ENCODE measurements around the gene VARS2.
"Not testable (repeated sequence)": the region's sequence is repeated elsewhere in the genome, so short reads cannot be mapped to it uniquely, and the experiment has no call there.

VARS2 gene

DNA sequence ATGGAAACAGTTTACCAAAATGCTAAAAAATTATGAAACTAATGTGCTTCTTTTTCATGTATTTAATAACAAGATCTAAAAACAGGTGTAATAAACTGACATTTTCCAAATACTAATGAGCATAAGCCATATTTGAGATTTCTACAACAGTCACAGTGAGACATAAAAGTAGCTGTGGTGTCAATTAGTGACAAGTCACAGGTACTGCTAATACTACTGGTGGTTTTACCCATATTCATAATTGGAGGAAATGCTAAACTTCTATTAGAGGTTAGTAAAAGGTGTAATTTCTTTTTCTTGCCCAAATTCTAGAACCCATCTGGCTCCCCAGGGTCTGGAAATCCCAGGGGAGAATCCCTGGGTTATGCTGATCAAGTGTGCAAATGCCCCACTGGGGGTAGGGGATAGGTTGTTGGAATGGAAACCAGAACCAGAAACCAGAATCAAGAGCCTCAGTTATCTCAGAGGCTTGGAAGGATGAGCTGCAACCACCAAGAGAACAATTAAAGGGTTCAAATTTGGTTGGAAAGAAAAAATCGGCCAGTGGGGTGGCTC is 13.1 kb upstream of the VARS2 start:
- no peak for DNase-seq

DNA sequence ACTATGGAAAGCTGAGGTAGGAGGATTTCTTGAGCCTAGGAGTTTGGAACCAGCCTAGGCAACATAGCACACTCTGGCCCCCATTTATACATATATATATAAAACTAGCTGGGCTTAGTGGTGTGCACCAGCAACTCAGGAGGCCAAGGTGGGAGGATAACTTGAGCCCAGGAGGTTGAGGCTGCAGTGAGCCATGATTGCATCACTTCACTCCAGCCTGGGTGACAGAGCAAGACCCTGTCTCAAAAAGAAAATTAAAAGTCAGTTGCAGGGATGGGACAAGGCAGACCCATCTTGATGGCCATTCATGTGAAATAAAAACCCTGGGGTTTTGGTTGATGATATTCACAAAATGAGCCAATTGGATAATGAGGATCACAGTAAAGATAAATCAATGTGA is 12.6 kb upstream of the VARS2 start:
- DNase-seq: no peak

DNA sequence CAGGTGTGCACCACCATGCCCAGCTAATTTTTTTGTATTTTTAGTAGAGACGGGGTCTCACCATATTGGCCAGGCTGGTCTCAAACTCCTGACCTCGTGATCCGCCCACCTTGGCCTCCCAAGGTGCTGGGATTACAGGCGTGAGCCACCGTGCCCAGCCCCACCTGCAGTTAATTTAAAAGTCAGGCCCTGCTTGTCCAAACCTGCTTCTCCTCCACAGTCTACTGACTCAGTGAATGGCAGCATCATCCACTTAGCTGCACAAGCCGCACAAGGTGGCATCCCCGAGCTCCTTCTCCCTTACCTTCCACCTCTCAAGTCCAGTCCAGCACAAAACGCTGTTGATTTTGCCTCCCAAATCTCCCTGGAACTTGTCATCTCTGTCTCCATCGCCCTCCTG is 11.8 kb upstream of the VARS2 start:
- not testable (repeated sequence) for DNase-seq

DNA sequence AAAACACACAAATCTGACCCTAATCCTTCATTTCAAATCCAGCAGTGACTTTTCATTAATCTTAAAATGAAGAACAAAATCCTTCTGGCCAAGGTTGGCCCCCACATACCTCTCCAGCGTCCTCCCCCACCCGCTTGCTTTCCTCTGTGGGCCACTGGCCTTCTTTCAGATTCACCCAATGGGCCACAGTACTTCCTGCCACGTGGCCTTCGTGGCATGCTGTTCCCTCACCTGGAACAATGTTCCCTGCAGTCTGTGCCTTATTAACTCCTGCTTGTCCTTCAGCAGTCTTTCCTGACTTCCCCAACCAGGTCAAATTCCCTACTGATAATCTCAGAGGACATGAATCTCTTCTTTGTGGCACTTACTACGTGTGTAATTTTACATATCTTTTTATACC is 11.3 kb upstream of the VARS2 start:
- DNase-seq: no peak

GRCh38 chr6:30903236-30903635 is 10.8 kb upstream of the VARS2 start:
- no peak for DNase-seq

DNA sequence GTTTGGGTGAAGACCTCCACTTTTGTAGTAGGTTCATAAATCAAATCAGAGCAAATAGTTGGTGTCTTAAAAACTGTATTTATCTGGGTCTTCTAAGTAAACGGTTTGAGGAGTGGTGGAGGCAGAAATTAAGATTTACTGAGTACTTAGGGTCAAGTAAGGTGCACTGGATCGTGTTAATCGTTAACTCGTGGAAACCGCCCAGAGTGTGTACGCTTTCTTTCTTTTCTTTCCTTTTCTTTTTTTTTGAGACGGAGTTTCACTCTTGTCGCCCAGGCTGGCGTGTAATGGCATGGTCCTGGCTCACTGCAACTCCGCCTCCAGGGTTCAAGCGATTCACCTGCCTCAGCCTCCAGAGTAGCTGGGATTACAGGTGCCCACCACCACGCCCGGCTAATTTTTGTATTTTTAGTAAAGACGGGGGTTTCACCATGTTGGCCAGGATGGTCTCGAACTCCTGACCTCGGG is 6.7 kb upstream of the VARS2 start:
- DNase-seq: not testable (repeated sequence)

GRCh38 chr6:30907758-30908591 is 6.1 kb upstream of the VARS2 start, which contains the start of gene GTF2H4:
TSS of gene GTF2H4 (plus strand) at chr6:30908207.
- peak; percentile 99 for DNase-seq

GRCh38 chr6:30908700-30909099 is 5.3 kb upstream of the VARS2 start:
- DNase-seq: no peak

DNA sequence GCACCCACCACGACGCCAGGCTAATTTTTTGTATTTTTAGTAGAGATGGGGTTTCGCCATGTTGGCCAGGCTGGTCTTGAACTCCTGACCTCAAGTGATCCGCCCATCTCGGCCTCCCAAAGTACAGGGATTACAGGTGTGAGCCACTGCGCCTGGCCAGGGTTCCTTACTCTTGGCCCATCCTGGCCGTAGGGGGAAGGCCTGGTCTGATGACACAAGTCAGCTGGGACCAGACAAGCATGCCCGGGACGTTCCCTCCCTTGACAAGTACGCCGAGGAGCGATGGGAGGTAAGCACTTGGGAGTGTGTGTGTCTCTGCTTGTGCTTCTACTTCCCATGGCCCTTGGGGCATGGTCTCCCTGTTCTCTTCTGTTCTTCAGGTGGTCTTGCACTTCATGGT is 3.6 kb upstream of the VARS2 start:
- DNase-seq: not testable (repeated sequence)

- DNase-seq: no peak
Measured at GRCh38 chr6:30912746-30913520, 1.1 kb upstream of the VARS2 start.

DNA sequence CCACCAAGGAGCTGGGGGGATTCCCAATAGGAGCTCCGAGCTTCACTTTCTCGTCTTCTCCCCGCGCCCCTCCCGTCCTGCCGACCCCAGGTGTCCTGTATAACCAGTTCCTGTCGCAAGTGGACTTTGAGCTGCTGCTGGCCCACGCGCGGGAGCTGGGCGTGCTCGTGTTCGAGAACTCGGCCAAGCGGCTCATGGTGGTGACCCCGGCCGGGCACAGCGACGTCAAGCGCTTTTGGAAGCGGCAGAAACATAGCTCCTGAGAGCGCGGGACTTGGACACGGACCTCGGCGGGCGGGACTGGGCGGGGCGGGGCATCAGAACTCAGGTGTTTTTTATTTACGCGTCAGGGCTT is 340 bp upstream of the VARS2 start:
- DNase-seq: no peak

GRCh38 chr6:30914854-30915590 is 984 bp downstream of the VARS2 start:
- DNase-seq: no peak

- DNase-seq: peak in 1 of 2 experiments; percentile 51
Measured at GRCh38 chr6:30915591-30915946, 1.5 kb downstream of the VARS2 start.

DNA sequence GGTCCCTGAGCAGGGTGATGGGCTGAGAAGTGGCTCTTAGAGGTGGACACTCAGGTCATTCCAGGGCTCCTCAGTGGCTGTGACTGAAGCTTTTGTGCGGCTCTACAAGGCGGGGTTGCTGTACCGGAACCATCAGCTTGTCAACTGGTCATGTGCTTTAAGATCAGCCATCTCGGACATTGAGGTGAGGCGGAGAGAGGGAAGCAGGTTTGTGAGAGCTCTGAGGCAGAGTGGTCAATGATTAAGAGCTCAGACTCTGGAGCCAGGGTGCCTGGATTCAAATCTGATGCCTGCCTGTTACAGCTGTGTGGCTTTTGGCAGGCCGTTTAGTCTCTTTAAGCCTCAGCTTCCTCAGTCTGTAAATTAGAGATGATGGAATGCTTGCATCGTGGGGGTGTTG is 3.0 kb downstream of the VARS2 start:
- no peak for DNase-seq

DNA sequence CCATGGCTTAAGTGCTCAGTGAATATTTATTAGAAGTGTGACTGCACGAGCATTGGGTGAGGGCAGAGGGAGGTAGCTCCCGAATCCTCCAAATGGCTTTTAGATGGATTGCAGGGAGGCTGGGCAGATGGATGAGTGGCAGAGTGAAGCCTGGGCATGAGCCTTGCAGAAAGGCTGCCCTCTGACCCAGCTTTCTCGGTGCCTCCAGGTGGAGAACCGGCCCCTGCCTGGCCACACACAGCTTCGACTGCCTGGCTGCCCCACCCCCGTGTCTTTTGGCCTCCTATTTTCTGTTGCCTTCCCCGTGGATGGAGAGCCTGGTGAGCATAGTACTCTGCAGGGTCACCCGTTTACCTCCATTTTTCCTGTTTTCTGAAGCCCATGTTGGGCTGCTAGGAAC is 3.4 kb downstream of the VARS2 start:
- DNase-seq: no peak

GRCh38 chr6:30918670-30919069 is 4.6 kb downstream of the VARS2 start:
- no peak for DNase-seq

DNA sequence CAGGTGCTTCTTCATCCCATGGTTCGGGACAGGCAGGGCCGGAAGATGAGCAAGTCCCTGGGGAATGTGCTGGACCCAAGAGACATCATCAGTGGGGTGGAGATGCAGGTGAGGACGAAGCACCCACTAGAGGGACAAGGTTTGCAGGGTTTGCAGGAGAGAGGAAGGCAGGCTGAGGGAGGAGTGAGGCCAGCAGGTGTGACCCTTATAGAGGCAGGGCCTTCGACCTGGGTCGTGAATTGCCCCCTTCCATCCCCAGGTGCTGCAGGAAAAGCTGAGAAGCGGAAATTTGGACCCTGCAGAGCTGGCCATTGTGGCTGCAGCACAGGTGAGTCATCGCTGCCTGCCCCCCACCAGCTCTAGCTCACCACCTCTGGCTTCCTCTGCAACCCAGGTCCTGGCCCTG is 8.4 kb downstream of the VARS2 start:
- no peak for DNase-seq

- DNase-seq: not testable (repeated sequence)
Measured at GRCh38 chr6:30924040-30924627, 10.1 kb downstream of the VARS2 start.

DNA sequence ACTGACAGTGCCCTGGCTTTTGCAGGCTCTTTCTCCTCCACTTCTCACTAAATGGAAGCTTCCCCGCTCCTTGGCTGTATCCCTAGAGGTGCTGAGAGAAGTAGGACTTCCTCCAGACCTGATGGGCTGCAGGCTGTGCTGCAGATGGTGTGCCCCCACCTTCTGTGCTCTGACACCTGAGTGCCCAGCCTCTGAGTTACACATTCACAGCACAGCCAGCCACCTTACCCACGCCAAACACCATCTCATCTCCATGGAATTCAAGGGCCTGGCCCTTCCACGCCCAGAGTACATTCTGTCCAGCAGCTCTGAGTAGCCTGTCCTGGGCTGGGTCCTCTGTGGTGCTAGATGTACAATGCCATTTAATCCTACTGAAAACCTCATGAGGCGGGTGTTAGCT is 12.6 kb downstream of the VARS2 start:
- no peak for DNase-seq

DNA sequence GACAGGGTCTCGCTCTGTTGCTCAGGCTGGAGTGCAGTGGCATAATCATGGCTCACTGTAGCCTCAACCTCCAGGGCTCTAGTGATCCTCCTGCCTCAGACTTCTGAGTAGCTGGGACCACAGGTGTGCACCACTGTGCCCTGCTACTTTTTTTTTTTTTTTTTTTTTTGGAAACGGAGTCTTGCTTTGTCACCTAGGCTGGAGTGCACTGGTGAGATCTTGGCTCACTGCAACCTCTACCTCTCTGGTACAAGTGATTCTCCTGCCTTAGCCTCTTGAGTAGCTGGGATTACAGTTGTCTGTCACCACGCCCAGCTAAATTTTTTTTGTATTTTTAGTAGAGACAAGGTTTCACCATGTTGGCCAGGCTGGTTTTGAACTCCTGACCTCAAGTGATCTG is 13.0 kb downstream of the VARS2 start:
- not testable (repeated sequence) for DNase-seq

DNA sequence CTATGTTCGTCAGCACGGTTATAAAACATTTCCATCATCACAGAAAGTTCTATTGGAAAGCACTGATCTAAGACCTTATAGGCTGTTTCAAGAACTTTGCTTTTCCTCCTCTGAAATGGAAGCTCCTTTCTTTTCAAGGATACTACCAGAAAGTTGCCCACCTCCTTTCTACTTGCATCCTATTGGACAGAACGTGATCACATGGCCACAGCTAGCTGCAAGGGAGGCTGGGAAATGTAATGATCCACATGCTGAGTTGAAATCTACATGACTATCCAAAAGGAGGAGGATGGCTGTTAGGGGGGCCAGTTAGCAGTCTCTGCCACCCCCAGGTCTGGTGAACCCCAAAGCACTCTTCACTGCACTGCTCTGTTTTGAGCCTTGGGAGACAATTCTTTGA is 14.6 kb downstream of the VARS2 start:
- DNase-seq: no peak

DNA sequence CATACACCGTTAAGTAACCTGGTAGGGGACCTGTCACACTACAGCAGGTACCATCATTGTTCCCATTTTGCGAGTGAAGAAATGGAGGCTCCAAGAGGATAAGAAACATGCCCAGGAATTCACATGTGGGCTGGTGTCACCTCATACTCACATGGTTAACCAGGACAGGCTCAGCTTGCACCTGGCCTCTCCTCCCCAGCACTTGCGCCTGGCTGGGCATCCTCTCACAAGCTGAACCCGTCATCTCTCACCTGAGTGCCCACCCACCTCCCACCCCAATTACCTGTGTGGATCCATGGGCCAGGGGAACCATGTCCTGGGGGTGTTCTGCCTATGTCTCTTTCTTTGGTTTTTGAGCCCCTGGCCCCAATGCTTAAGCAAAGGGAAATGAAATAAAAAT is 16.5 kb downstream of the VARS2 start:
- DNase-seq: no peak

- no peak for DNase-seq
Measured at GRCh38 chr6:30931272-30931671, 17.2 kb downstream of the VARS2 start.
